GM12872 (cell line): ENCODE measurements around the gene ZNF789.

Experiments used
- TF ChIP-seq, protein P1 (sequence below): IDR thresholded peaks from 3 replicates; pipeline ENCODE4 v1.5.1; 2011; ENCODE audit warnings: low read depth, mild to moderate bottlenecking, low read length, moderate library complexity; ENCODE audit not compliant: insufficient read depth

Gene ZNF789

GRCh38 chr7:99438573-99439480 is 33.9 kb upstream of the ZNF789 start, which contains the start of the genes CPSF4 and PTCD1:
CPSF4 (plus strand) TSS chr7:99438943; CDS start chr7:99439083, 140 bp downstream.
PTCD1 (minus strand) TSS chr7:99438798; CDS start chr7:99435242, 3,556 bp downstream.
- TF ChIP-seq, protein P1, sequence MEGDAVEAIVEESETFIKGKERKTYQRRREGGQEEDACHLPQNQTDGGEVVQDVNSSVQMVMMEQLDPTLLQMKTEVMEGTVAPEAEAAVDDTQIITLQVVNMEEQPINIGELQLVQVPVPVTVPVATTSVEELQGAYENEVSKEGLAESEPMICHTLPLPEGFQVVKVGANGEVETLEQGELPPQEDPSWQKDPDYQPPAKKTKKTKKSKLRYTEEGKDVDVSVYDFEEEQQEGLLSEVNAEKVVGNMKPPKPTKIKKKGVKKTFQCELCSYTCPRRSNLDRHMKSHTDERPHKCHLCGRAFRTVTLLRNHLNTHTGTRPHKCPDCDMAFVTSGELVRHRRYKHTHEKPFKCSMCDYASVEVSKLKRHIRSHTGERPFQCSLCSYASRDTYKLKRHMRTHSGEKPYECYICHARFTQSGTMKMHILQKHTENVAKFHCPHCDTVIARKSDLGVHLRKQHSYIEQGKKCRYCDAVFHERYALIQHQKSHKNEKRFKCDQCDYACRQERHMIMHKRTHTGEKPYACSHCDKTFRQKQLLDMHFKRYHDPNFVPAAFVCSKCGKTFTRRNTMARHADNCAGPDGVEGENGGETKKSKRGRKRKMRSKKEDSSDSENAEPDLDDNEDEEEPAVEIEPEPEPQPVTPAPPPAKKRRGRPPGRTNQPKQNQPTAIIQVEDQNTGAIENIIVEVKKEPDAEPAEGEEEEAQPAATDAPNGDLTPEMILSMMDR, result no peak

- TF ChIP-seq, protein P1, result no peak
Measured at GRCh38 chr7:99440195-99440594, 32.5 kb upstream of the ZNF789 start.

GRCh38 chr7:99446096-99446495 is 26.6 kb upstream of the ZNF789 start:
- TF ChIP-seq, protein P1, result no peak

GRCh38 chr7:99447943-99448342 is 24.7 kb upstream of the ZNF789 start:
- TF ChIP-seq, protein P1, result no peak

- TF ChIP-seq, protein P1, result no peak
Measured at GRCh38 chr7:99448855-99449254, 23.8 kb upstream of the ZNF789 start.

DNA sequence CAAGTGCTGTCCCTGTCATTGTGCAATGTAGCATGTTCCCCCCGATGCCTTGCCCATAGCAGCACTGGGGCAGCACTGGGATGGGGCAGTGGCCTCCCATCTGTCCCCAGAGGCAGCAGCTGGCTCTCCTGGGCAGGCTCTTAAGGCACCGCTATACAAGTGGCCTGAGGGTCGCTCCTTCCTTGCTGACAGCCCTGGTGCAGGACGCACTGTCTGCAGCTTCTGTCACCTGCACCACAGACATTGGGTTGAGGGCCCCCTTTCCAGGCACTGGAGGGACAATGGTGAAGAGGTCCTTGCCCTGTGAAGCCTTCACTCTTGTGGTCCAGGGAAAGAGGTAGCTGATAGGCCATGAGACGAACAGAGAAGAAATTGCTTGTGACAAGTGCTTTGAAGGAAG is 23.4 kb upstream of the ZNF789 start:
- TF ChIP-seq, protein P1, result no peak

DNA sequence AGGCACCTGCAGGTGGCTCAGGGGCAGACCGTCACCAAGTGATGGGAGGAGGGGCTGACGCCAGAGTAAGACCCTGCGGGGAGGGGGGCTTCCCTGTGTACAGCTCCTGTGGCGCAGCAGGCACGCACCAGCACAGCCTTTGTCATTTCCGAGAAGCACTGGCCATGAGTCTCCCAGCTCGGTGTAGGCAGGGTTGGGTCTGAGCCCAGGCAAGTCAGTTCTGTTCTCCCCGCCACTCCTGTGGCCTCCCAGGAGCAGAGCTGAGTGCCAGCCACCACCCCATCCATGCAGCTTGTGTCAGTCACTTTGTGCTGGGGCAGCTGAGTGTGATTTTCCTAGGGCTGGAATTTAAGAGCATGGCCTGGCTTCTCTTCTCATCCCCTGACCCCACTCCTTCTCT is 20.8 kb upstream of the ZNF789 start:
- TF ChIP-seq, protein P1, result no peak
